HepG2 (cell line): Measurements from ENCODE around the gene TSPYL4. TPM values are rescaled to one million over a fixed set of nuclear protein-coding genes. Genes with fewer than 3 reads are reported as not detected.

Source experiments
- ATAC-seq: fragments of 200-7000 bp; cut with Tn5 transposase; 3 replicates; pipeline ENCODE4 v1.9.1; 2020; ENCODE audit warnings: mild to moderate bottlenecking, moderate library complexity
- BruUV-seq: library from RNA; stranded (reverse); fragments of 400-500 nt; replicated peaks from 2 replicates; lab custom pipeline; 2021; lab: Mats Ljungman, UMichigan
- CTCF ChIA-PET: fragments of 300-600 bp; formaldehyde crosslinking; extraction: SDS; loops from one replicate; lab custom pipeline; 2021; ENCODE audit warnings: low total read pairs, inconsistent platforms, low intra/inter-chr PET ratio; lab: Yijun Ruan, JAX
- POLR2A ChIA-PET: fragments of 350-600 bp; sonication (Branson Sonifier 250); formaldehyde crosslinking; loops from one replicate; lab custom pipeline; 2020; ENCODE audit warnings: antibody characterized with exemption, inconsistent platforms; lab: Yijun Ruan, JAX
- DNase-seq: peaks from one replicate; pipeline ENCODE4 v3.0.0-alpha.2; 2015; ENCODE audit warnings: low spot score
- FAIRE-seq: peaks from 3 replicates; lab custom pipeline; 2011; peaks lifted over from hg19 to GRCh38; lab: Jason Lieb, UNC
- H2AFZ ChIP-seq: one replicate; pipeline ENCODE4 v1.6.1; 2011; ENCODE audit warnings: low read length, inconsistent platforms
- H3K27ac ChIP-seq: fragments of 300-600 bp; 3 replicates; pipeline ENCODE4 v1.8.0; 2011; ENCODE audit warnings: mixed run types, mild to moderate bottlenecking, mixed read lengths, low read length, inconsistent platforms; ENCODE audit not compliant: insufficient read depth; ENCODE audit errors: extremely low read length
- H3K27me3 ChIP-seq, 2 experiments: fragments of 200-600 bp in 1 of 2; 2 replicates in 1 of 2; 3 replicates in 1 of 2; pipeline versions ENCODE4 v1.6.0 to v1.8.0; 2011; ENCODE audit warnings: low read length in 2 of 2, mild to moderate bottlenecking in 2 of 2, moderate library complexity in 2 of 2, inconsistent platforms in 1 of 2; ENCODE audit not compliant: insufficient read depth in 2 of 2, control insufficient read depth in 1 of 2
- H3K36me3 ChIP-seq, 2 experiments: fragments of 200-600 bp in 1 of 2; replicated peaks in 1 of 2; 2 replicates in 1 of 2; 3 replicates in 1 of 2; pipeline versions ENCODE4 v1.5.1 to v1.8.0; 2011; ENCODE audit warnings: low read length in 2 of 2, inconsistent platforms in 1 of 2; ENCODE audit not compliant: insufficient read depth in 2 of 2, control insufficient read depth in 1 of 2
- H3K4me1 ChIP-seq: 2 replicates; pipeline ENCODE4 v1.5.1; 2012; ENCODE audit warnings: low read length, inconsistent platforms; ENCODE audit not compliant: insufficient read depth
- H3K4me2 ChIP-seq: 2 replicates; pipeline ENCODE4 v1.6.0; 2011; ENCODE audit warnings: low read depth, low read length, inconsistent platforms
- H3K4me3 ChIP-seq, 3 experiments: fragments of 200-600 bp in 1 of 3; sonication (generic), shearing (Covaris generic) in 1 of 3; replicated peaks in 1 of 3; 2 replicates each; pipeline ENCODE4 v1.5.1; 2011 to 2016; ENCODE audit warnings: low read length in 3 of 3, inconsistent platforms in 2 of 3, low read depth in 2 of 3, mild to moderate bottlenecking in 2 of 3, control low read depth in 1 of 3, mixed read lengths in 1 of 3; ENCODE audit not compliant: insufficient read depth in 1 of 3
- H3K79me2 ChIP-seq: one replicate; pipeline ENCODE4 v1.6.1; 2011; ENCODE audit warnings: low read length, inconsistent platforms; ENCODE audit not compliant: insufficient read depth
- H3K9ac ChIP-seq: 2 replicates; pipeline ENCODE4 v1.6.0; 2011; ENCODE audit warnings: mild to moderate bottlenecking, low read depth, low read length, inconsistent platforms; ENCODE audit not compliant: insufficient read depth
- H3K9me3 ChIP-seq: 2 replicates; pipeline ENCODE4 v1.5.1; 2012; ENCODE audit warnings: mild to moderate bottlenecking, low read length
- H4K20me1 ChIP-seq: 2 replicates; pipeline ENCODE4 v1.6.0; 2011; ENCODE audit warnings: inconsistent platforms, mild to moderate bottlenecking, low read length, moderate library complexity; ENCODE audit not compliant: insufficient read depth
- ETV5 ChIP-seq: IDR thresholded peaks from 2 replicates; pipeline ENCODE4 v1.6.1; 2018; ENCODE audit warnings: missing biosample characterization, missing genetic modification reagents, inconsistent platforms, borderline replicate concordance
- FOXA1 ChIP-seq, 2 experiments: fragments of 450-650 bp in 1 of 2; sonication (generic) in 1 of 2; formaldehyde crosslinking in 1 of 2; IDR thresholded peaks; 2 replicates each; pipeline versions ENCODE4 v1.4.0 to v1.6.1; 2016 to 2020; ENCODE audit warnings: missing genetic modification reagents in 1 of 2
- GATA4 ChIP-seq: sonication (generic); IDR thresholded peaks from 2 replicates; pipeline ENCODE4 v1.6.1; 2016; ENCODE audit warnings: antibody characterized with exemption, low read depth, borderline replicate concordance
- IRX3 ChIP-seq: sonication (generic); formaldehyde crosslinking; IDR thresholded peaks from 2 replicates; pipeline ENCODE4 v1.8.1; 2023; ENCODE audit warnings: mild to moderate bottlenecking, low read depth, missing genetic modification reagents, borderline replicate concordance
- KAT7 ChIP-seq: IDR thresholded peaks from 2 replicates; pipeline ENCODE4 v1.6.1; 2018; ENCODE audit warnings: borderline replicate concordance, missing compliant biosample characterization
- KAT8 ChIP-seq: IDR thresholded peaks from 2 replicates; pipeline ENCODE4 v1.6.1; 2016; ENCODE audit warnings: missing genetic modification reagents, missing compliant biosample characterization
- MAFG ChIP-seq: sonication (generic); formaldehyde crosslinking; IDR thresholded peaks from 2 replicates; pipeline ENCODE4 v1.5.1; 2020; ENCODE audit warnings: mild to moderate bottlenecking, missing genetic modification reagents
- PHF21A ChIP-seq: sonication (generic); formaldehyde crosslinking; IDR thresholded peaks from 2 replicates; pipeline ENCODE4 v1.5.0; 2020; ENCODE audit warnings: mild to moderate bottlenecking, missing genetic modification reagents
- RFXAP ChIP-seq: sonication (generic); formaldehyde crosslinking; IDR thresholded peaks from 2 replicates; pipeline ENCODE4 v1.4.0; 2020; ENCODE audit warnings: missing genetic modification reagents, borderline replicate concordance
- ZNF160 ChIP-seq: sonication (generic); formaldehyde crosslinking; IDR thresholded peaks from 2 replicates; pipeline ENCODE4 v1.8.0; 2022; ENCODE audit warnings: mild to moderate bottlenecking, inconsistent platforms, missing genetic modification reagents
- ZNF224 ChIP-seq: sonication (generic); formaldehyde crosslinking; IDR thresholded peaks from 2 replicates; pipeline ENCODE4 v1.5.0; 2020; ENCODE audit warnings: mild to moderate bottlenecking, missing genetic modification reagents
- ZNF367 ChIP-seq: sonication (generic); formaldehyde crosslinking; IDR thresholded peaks from 2 replicates; pipeline ENCODE4 v1.4.0; 2020; ENCODE audit warnings: missing genetic modification reagents, borderline replicate concordance
- ZNF556 ChIP-seq: sonication (generic); formaldehyde crosslinking; IDR thresholded peaks from 2 replicates; pipeline ENCODE4 v1.4.0; 2020; ENCODE audit warnings: mild to moderate bottlenecking, missing genetic modification reagents, borderline replicate concordance
- ZNF569 ChIP-seq: sonication (generic); formaldehyde crosslinking; IDR thresholded peaks from 2 replicates; pipeline ENCODE4 v1.5.0; 2020; ENCODE audit warnings: mild to moderate bottlenecking, missing genetic modification reagents, moderate library complexity, borderline replicate concordance
- WGBS: methylation state at CpG from one replicate; pipeline ENCODE4 v1.1.6; 2017; ENCODE audit warnings: low lambda C conversion rate; 5-methylcytosine and 5-hydroxymethylcytosine counted together
- in situ Hi-C: cut with HindIII; loops from 2 replicates; pipeline ENCODE4 v1.10.0; 2017; ENCODE audit warnings: low pct_unique_long_range_greater_than_20kb; ENCODE audit not compliant: extremely low pct_ligation_motif_present
- intact Hi-C: fragments of 100-400 bp; cut with micrococcal nuclease; formaldehyde crosslinking; loops from one replicate; pipeline ENCODE4 v1.10.0; 2022; ENCODE audit not compliant: unreplicated experiment
- polyA plus RNA-seq, 8 experiments: library from polyadenylated mRNA; depleted of rRNA in 3 of 8; stranded (reverse) in 7 of 8; unstranded in 1 of 8; fragments of >200 nt; fragmentation: Illumina TruSeq in 4 of 8; extraction: Trizol in 4 of 8; gene quantifications; 2 replicates each; pipeline versions ENCODE4 v1.2.1 to v1.2.3, GENCODE V29; 2011 to 2016; ENCODE audit warnings: low read depth in 4 of 8, missing spikeins in 1 of 8, mixed read lengths in 1 of 8; ENCODE audit not compliant: insufficient read depth in 1 of 8
- total RNA-seq, 5 experiments: library from RNA; depleted of rRNA; stranded (reverse); fragments of >200 nt; fragmentation: Illumina TruSeq; extraction: Trizol; gene quantifications; 2 replicates each; pipeline ENCODE4 v1.2.3, GENCODE V29; 2016; ENCODE audit warnings: low read depth in 1 of 5
- TF ChIP-seq, protein P1 (sequence below): sonication (generic); formaldehyde crosslinking; IDR thresholded peaks from 2 replicates; pipeline ENCODE4 v1.4.0; 2020; ENCODE audit warnings: mild to moderate bottlenecking, missing genetic modification reagents
- TF ChIP-seq, protein P2 (sequence below): sonication (generic); formaldehyde crosslinking; IDR thresholded peaks from 2 replicates; pipeline ENCODE4 v1.4.0; 2020; ENCODE audit warnings: mild to moderate bottlenecking, missing genetic modification reagents
- TF ChIP-seq, protein P3 (sequence below): sonication (generic); formaldehyde crosslinking; IDR thresholded peaks from 2 replicates; pipeline ENCODE4 v1.5.0; 2020; ENCODE audit warnings: missing genetic modification reagents

Gene TSPYL4
- total and polyA plus RNA-seq, 2 of the 13 experiments (the other 11 are each of a cell fraction or from before 2014, with no cell fraction given), result 18.0 to 19.7 TPM

DNA sequence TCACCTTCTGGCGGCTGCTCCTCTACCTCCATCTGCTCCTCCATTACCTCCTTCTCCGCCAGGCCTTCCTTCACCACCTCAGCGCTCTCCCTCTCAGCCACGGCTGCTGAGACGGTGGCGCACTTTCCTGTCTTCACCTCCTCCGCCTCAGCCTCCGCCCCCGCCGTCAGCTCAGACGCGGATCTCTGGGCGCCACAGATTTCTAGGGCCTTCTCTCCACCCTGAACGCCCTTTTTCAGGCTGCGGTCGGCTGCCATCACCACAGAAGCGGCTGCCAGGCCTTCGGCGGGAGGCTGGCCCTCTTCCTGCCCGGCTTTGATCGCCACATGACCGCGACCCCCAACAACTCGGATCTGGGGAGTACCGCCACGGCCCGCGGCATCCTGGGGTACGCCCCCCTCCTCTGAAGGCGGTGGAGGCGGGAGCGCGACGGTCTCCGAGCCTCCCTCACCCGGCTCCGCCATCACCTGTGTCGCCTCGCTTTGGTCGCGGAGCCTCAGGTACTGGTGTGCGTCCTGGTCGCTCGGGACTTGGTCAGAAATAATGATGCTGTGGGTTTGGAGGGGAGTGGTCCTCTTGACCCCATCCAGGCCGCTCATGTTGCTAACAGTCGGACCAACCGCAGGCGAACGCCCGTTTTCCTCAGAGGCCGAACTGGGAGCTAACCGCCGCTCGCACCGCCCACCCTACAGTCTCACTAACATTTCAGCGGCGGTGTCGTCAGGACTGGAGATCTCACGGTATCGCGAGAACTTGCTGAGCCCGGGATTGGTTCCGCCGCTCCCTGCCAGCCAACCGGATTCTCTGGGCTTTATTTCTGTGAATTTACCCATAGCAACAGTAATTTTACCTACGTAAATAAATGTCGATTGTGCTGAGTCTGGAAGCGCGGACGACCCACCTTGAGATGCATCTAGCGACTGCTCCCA lies 25.6 kb upstream of the TSPYL4 start, which contains the start of gene TSPYL1:
TSPYL1 (minus strand) TSS at position 699 of the 929 bp plus-strand sequence; CDS start at position 599, 100 bp downstream.
- Histone ChIP-seq H4K20me1 (peaks cover 35% of the 10 kb centered on the region), H3K4me2 (peak within 1 kb of the TSS; percentile 90), H3K4me3 (peak within 1 kb of the TSS; percentile 82 to 97 (median 87)), H3K9ac (peak within 1 kb of the TSS; percentile 97), H3K9me3 (no peaks in the 10 kb centered on the region), H3K27ac (peak within 1 kb of the TSS; percentile 87), H3K27me3 (no peaks in the 10 kb centered on the region; a peak in 1 of 5 replicates), H3K36me3 (no peaks in the 10 kb centered on the region), H3K4me1 (peaks cover 49% of the 10 kb centered on the region), H3K79me2 (peaks cover 43% of the 10 kb centered on the region), H2AFZ (peak within 1 kb of the TSS; percentile 89)
- intact Hi-C loops (loop anchor here (1.0 to 10.0 kb wide), 5 partner anchors 11 to 353 kb away; partner anchors contain the start of genes NT5DC1, RWDD1 and TSPYL4), in situ Hi-C loops (loop anchor here (10.0 to 25.0 kb wide), 3 partner anchors 255 to 383 kb away; partner anchors contain the start of gene ZUP1)
- ATAC-seq, result peak; percentile 96
- peak; percentile 97 for DNase-seq
- FAIRE-seq, result peak; percentile 81
- under 1% methylated on average over 69 of the region's 71 CpGs for WGBS
- ChIA-PET POLR2A (interaction anchor here (0.6 to 3.0 kb wide), 14 partner anchors 9 to 337 kb away, joined by 3 to 35 read pairs (median 4); partner anchors contain the start of genes FRK, NT5DC1, RSPH4A and RWDD1), CTCF (interaction anchor here (1.1 kb wide), 1 partner anchor 11 kb away, joined by 3 read pairs; no protein-coding TSS in a partner anchor)
- TSS peak; percentile 67 for BruUV-seq
- TF ChIP-seq, protein P1, sequence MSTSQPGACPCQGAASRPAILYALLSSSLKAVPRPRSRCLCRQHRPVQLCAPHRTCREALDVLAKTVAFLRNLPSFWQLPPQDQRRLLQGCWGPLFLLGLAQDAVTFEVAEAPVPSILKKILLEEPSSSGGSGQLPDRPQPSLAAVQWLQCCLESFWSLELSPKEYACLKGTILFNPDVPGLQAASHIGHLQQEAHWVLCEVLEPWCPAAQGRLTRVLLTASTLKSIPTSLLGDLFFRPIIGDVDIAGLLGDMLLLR (CRISPR knock-in tag), result no peak
- TF ChIP-seq KAT8 (CRISPR knock-in tag), result peak; percentile 70; the same call in 1 of the 2 replicates
- TF ChIP-seq, protein P2, sequence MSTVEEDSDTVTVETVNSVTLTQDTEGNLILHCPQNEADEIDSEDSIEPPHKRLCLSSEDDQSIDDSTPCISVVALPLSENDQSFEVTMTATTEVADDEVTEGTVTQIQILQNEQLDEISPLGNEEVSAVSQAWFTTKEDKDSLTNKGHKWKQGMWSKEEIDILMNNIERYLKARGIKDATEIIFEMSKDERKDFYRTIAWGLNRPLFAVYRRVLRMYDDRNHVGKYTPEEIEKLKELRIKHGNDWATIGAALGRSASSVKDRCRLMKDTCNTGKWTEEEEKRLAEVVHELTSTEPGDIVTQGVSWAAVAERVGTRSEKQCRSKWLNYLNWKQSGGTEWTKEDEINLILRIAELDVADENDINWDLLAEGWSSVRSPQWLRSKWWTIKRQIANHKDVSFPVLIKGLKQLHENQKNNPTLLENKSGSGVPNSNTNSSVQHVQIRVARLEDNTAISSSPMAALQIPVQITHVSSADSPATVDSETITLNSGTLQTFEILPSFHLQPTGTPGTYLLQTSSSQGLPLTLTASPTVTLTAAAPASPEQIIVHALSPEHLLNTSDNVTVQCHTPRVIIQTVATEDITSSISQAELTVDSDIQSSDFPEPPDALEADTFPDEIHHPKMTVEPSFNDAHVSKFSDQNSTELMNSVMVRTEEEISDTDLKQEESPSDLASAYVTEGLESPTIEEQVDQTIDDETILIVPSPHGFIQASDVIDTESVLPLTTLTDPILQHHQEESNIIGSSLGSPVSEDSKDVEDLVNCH (CRISPR knock-in tag), result peak; percentile 61; the same call in 1 of the 2 replicates
- peak; percentile 89 for TF ChIP-seq ZNF556 (CRISPR knock-in tag)
- TF ChIP-seq, protein P3, sequence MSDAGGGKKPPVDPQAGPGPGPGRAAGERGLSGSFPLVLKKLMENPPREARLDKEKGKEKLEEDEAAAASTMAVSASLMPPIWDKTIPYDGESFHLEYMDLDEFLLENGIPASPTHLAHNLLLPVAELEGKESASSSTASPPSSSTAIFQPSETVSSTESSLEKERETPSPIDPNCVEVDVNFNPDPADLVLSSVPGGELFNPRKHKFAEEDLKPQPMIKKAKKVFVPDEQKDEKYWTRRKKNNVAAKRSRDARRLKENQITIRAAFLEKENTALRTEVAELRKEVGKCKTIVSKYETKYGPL, result no peak
- TF ChIP-seq ZNF569, result peak; percentile 85; the same call in 1 of the 2 replicates
- peak; percentile 100 for TF ChIP-seq RFXAP (CRISPR knock-in tag)
- TF ChIP-seq GATA4, result peak; percentile 76; the same call in 1 of the 2 replicates
- no peak for TF ChIP-seq MAFG (CRISPR knock-in tag)
- no peak for TF ChIP-seq FOXA1 (IDR thresholded peaks at IDR 0.05)
- no peak for TF ChIP-seq FOXA1 (CRISPR knock-in tag; IDR thresholded peaks at IDR 0.05)
- TF ChIP-seq ETV5 (CRISPR knock-in tag), result no peak
- peak; percentile 69 for TF ChIP-seq KAT7
- peak; percentile 96; the same call in 1 of the 2 replicates for TF ChIP-seq PHF21A (CRISPR knock-in tag)
- no peak for TF ChIP-seq IRX3
- TF ChIP-seq ZNF367, result peak; percentile 71; the same call in 1 of the 2 replicates
- no peak for TF ChIP-seq ZNF160 (CRISPR knock-in tag)
- TF ChIP-seq ZNF224 (CRISPR knock-in tag), result peak; percentile 96
